Endodermal cell (in vitro differentiated cells): ENCODE measurements around the gene ARL5A. TPM values are rescaled to one million over a fixed set of nuclear protein-coding genes. Genes with fewer than 3 reads are reported as not detected.
A peak's percentile ranks its signal among the peaks of the same experiment; 100 is the strongest.

Source experiments
- DNase-seq: peaks from one replicate; pipeline ENCODE4 v3.0.0-alpha.2; 2017
- H3K27ac ChIP-seq: 2 replicates; pipeline ENCODE4 v1.5.1; 2013; ENCODE audit warnings: mild to moderate bottlenecking, low read depth, low read length, moderate library complexity
- H3K27me3 ChIP-seq: 2 replicates; pipeline ENCODE4 v1.6.1; 2013; ENCODE audit warnings: mild to moderate bottlenecking, low read length, moderate library complexity; ENCODE audit not compliant: insufficient read depth, control insufficient read depth, poor library complexity, severe bottlenecking
- H3K36me3 ChIP-seq: 2 replicates; pipeline ENCODE4 v1.7.0; 2013; ENCODE audit warnings: mild to moderate bottlenecking, low read length, moderate library complexity; ENCODE audit not compliant: control insufficient read depth, insufficient read depth
- H3K4me1 ChIP-seq: one replicate; pipeline ENCODE4 v1.7.0; 2013; ENCODE audit warnings: low read length; ENCODE audit not compliant: control insufficient read depth, insufficient read depth
- H3K4me3 ChIP-seq: 2 replicates; pipeline ENCODE4 v1.5.1; 2013; ENCODE audit warnings: mild to moderate bottlenecking, low read length, moderate library complexity
- H3K9ac ChIP-seq: 2 replicates; pipeline ENCODE4 v1.6.1; 2013; ENCODE audit warnings: mild to moderate bottlenecking, low read length, moderate library complexity; ENCODE audit not compliant: poor library complexity, severe bottlenecking; ENCODE audit errors: extremely low read depth
- H3K9me3 ChIP-seq: 2 replicates; pipeline ENCODE4 v1.6.1; 2013; ENCODE audit warnings: mild to moderate bottlenecking, low read length, moderate library complexity; ENCODE audit not compliant: control insufficient read depth
- H3K27ac Mint-ChIP-seq: 2 replicates; pipeline ENCODE4 v1.8.0; 2020; ENCODE audit warnings: mixed read lengths
- H3K27me3 Mint-ChIP-seq: 2 replicates; pipeline ENCODE4 v1.8.0; 2021; ENCODE audit warnings: mild to moderate bottlenecking, mixed read lengths; ENCODE audit not compliant: insufficient read depth
- H3K36me3 Mint-ChIP-seq: 2 replicates; pipeline ENCODE4 v1.8.0; 2020; ENCODE audit warnings: low read depth, mixed read lengths
- H3K4me1 Mint-ChIP-seq: 2 replicates; pipeline ENCODE4 v1.8.0; 2020; ENCODE audit warnings: mixed read lengths
- H3K4me3 Mint-ChIP-seq: 2 replicates; pipeline ENCODE4 v1.8.0; 2020; ENCODE audit warnings: mild to moderate bottlenecking, moderate library complexity, mixed read lengths
- H3K9me3 Mint-ChIP-seq: 2 replicates; pipeline ENCODE4 v1.8.0; 2020; ENCODE audit warnings: mild to moderate bottlenecking, mixed read lengths
- CTCF ChIP-seq: fragments of 200-600 bp; sonication (generic); conservative IDR thresholded peaks from 2 replicates; pipeline ENCODE4 v1.5.0; 2021; ENCODE audit warnings: antibody characterized with exemption, mild to moderate bottlenecking
- WGBS, 2 experiments: methylation state at CpG; one replicate each; pipeline versions ENCODE4 v1.1.5 to v1.1.7; 2013; ENCODE audit warnings: missing lambda C conversion rate in 2 of 2, mixed read lengths in 1 of 2; ENCODE audit not compliant: insufficient coverage in 1 of 2, insufficient read length in 1 of 2; 5-methylcytosine and 5-hydroxymethylcytosine counted together
- total RNA-seq, 2 donors: library from RNA; stranded (reverse); fragmentation: NEBNext Ultra II Directional in 1 of 2; extraction: Animal tissue kit (Norgen Biotek cat#: 25700) in 1 of 2; gene quantifications; 2 replicates in 1 of 2; 3 replicates in 1 of 2; pipeline ENCODE4 v1.2.1, GENCODE V29; 2021

ARL5A gene
- total RNA-seq, 2 donors from 2014 or later: 72.2 to 77.1 TPM

- Mint-ChIP-seq H3K9me3 (peaks cover 46% of the 10 kb centered on the region), H3K4me3 (no peak overlapping the region), H3K27ac (no peak overlapping the region), H3K27me3 (no peaks in the 10 kb centered on the region), H3K4me1 (peaks cover 8% of the 10 kb centered on the region), H3K36me3 (peaks cover 75% of the 10 kb centered on the region)
- Histone ChIP-seq H3K4me3 (no peak overlapping the region), H3K4me1 (no peaks in the 10 kb centered on the region), H3K27ac (no peak overlapping the region), H3K27me3 (no peaks in the 10 kb centered on the region), H3K36me3 (peaks cover 43% of the 10 kb centered on the region), H3K9me3 (peaks cover 47% of the 10 kb centered on the region), H3K9ac (no peak overlapping the region)
- WGBS, 2 experiments: 80 to 91% methylated on average over 1 of the region's 2 CpGs
- TF ChIP-seq CTCF: no peak
- DNase-seq: no peak
These were observed 50.3 kb downstream of the ARL5A start for GRCh38 chr2:151777935-151778334.

- peaks cover 43% of the 10 kb centered on the region for H3K36me3 ChIP-seq
- H3K27me3 ChIP-seq: no peaks in the 10 kb centered on the region
- Mint-ChIP-seq H3K4me3 (no peak overlapping the region), H3K36me3 (peaks cover 70% of the 10 kb centered on the region), H3K4me1 (peaks cover 8% of the 10 kb centered on the region), H3K27ac (no peak overlapping the region), H3K27me3 (no peaks in the 10 kb centered on the region), H3K9me3 (peaks cover 46% of the 10 kb centered on the region)
- TF ChIP-seq CTCF: peak; percentile 46
- WGBS, 2 experiments: 94 to 96% methylated on average over 2 of the region's 3 CpGs
- H3K27ac ChIP-seq: no peak overlapping the region
- DNase-seq: no peak
- H3K4me1 ChIP-seq: no peaks in the 10 kb centered on the region
- H3K9ac ChIP-seq: no peak overlapping the region
- peaks cover 47% of the 10 kb centered on the region for H3K9me3 ChIP-seq
- H3K4me3 ChIP-seq: peak overlapping the region; percentile 42
These were observed 50.7 kb downstream of the ARL5A start for GRCh38 chr2:151777487-151777886.

DNA sequence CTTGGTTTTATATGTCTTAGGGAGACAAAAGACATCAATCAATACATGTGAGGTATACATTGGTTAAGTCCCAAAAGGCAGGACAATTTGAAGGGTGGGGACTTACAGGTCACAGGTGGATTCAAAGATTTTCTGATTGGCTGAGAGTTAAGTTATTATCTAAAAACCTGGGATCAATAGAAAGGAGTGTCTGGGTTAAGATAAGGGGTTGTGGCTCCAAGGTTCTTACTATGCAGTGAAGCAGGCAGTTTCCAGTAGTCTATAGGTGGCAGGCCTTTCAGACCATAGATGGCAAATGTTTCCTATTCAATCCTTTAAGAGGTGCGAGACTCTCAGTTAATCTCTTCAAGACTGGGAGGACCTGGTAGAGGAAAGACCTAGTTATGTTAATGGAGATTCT lies 51.9 kb downstream of the ARL5A start:
- peaks cover 65% of the 10 kb centered on the region for H3K36me3 Mint-ChIP-seq
- Histone ChIP-seq H3K4me1 (no peaks in the 10 kb centered on the region), H3K27ac (no peak overlapping the region), H3K27me3 (no peaks in the 10 kb centered on the region), H3K9me3 (peaks cover 47% of the 10 kb centered on the region), H3K9ac (no peak overlapping the region), H3K4me3 (peak overlapping the region; percentile 42), H3K36me3 (peaks cover 37% of the 10 kb centered on the region)
- no peaks in the 10 kb centered on the region for H3K27me3 Mint-ChIP-seq
- H3K27ac Mint-ChIP-seq: peak overlapping the region; percentile 41
- H3K4me3 Mint-ChIP-seq: no peak overlapping the region
- no peak for DNase-seq
- 40 to 90% methylated on average over 1 of the region's 1 CpG for WGBS, 2 experiments
- TF ChIP-seq CTCF: no peak
- peaks cover 12% of the 10 kb centered on the region for H3K4me1 Mint-ChIP-seq
- peaks cover 46% of the 10 kb centered on the region for H3K9me3 Mint-ChIP-seq
